Progenitor cell of endocrine pancreas (in vitro differentiated cells): ENCODE results near the gene DLGAP1. TPM values are rescaled to one million over a fixed set of nuclear protein-coding genes. Genes with fewer than 3 reads are reported as not detected.

Experiments
- DNase-seq: peaks from one replicate; pipeline ENCODE4 v3.0.0; 2021; ENCODE audit warnings: low spot score; ENCODE audit not compliant: unreplicated experiment
- H3K27ac Mint-ChIP-seq: 2 replicates; pipeline ENCODE4 v1.8.0; 2021; ENCODE audit warnings: mild to moderate bottlenecking, moderate library complexity, mixed read lengths
- H3K27me3 Mint-ChIP-seq: 2 replicates; pipeline ENCODE4 v1.8.0; 2021; ENCODE audit warnings: mixed read lengths
- H3K36me3 Mint-ChIP-seq: 2 replicates; pipeline ENCODE4 v1.8.0; 2022; ENCODE audit warnings: mixed read lengths; ENCODE audit not compliant: insufficient read depth
- H3K4me1 Mint-ChIP-seq: 2 replicates; pipeline ENCODE4 v1.8.0; 2021; ENCODE audit warnings: low read depth, mixed read lengths
- H3K4me3 Mint-ChIP-seq: 2 replicates; pipeline ENCODE4 v1.8.0; 2021; ENCODE audit warnings: low read depth, mild to moderate bottlenecking, moderate library complexity, mixed read lengths
- H3K9me3 Mint-ChIP-seq: 2 replicates; pipeline ENCODE4 v1.8.0; 2021; ENCODE audit warnings: low read depth, mixed read lengths
- total RNA-seq: library from RNA; stranded (reverse); gene quantifications from 2 replicates; pipeline ENCODE4 v1.2.1, GENCODE V29; 2021
- TF ChIP-seq, protein P1 (sequence below): fragments of 200-600 bp; sonication (generic); IDR thresholded peaks from one replicate; pipeline ENCODE4 v1.5.0; 2021; ENCODE audit warnings: antibody characterized with exemption, mild to moderate bottlenecking; ENCODE audit not compliant: unreplicated experiment

Gene DLGAP1
- total RNA-seq, 1 donor from 2014 or later, result 16.7 TPM

GRCh38 chr18:4399929-4400328 is 55.2 kb downstream of the DLGAP1 start:
- DNase-seq, result no peak
- H3K4me3 Mint-ChIP-seq, result no peak overlapping the region
- H3K4me1 Mint-ChIP-seq, result peaks cover 12% of the 10 kb centered on the region
- TF ChIP-seq, protein P1, sequence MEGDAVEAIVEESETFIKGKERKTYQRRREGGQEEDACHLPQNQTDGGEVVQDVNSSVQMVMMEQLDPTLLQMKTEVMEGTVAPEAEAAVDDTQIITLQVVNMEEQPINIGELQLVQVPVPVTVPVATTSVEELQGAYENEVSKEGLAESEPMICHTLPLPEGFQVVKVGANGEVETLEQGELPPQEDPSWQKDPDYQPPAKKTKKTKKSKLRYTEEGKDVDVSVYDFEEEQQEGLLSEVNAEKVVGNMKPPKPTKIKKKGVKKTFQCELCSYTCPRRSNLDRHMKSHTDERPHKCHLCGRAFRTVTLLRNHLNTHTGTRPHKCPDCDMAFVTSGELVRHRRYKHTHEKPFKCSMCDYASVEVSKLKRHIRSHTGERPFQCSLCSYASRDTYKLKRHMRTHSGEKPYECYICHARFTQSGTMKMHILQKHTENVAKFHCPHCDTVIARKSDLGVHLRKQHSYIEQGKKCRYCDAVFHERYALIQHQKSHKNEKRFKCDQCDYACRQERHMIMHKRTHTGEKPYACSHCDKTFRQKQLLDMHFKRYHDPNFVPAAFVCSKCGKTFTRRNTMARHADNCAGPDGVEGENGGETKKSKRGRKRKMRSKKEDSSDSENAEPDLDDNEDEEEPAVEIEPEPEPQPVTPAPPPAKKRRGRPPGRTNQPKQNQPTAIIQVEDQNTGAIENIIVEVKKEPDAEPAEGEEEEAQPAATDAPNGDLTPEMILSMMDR, result no peak
- no peaks in the 10 kb centered on the region for H3K9me3 Mint-ChIP-seq
- H3K36me3 Mint-ChIP-seq, result no peaks in the 10 kb centered on the region
- H3K27me3 Mint-ChIP-seq, result no peaks in the 10 kb centered on the region
- no peak overlapping the region for H3K27ac Mint-ChIP-seq

GRCh38 chr18:4394700-4395099 is 60.4 kb downstream of the DLGAP1 start:
- Mint-ChIP-seq H3K36me3 (peaks cover 1% of the 10 kb centered on the region), H3K4me1 (peaks cover 9% of the 10 kb centered on the region), H3K4me3 (no peak overlapping the region), H3K27me3 (no peaks in the 10 kb centered on the region), H3K27ac (no peak overlapping the region), H3K9me3 (peaks cover 6% of the 10 kb centered on the region)
- no peak for DNase-seq
- TF ChIP-seq, protein P1, result no peak

DNA sequence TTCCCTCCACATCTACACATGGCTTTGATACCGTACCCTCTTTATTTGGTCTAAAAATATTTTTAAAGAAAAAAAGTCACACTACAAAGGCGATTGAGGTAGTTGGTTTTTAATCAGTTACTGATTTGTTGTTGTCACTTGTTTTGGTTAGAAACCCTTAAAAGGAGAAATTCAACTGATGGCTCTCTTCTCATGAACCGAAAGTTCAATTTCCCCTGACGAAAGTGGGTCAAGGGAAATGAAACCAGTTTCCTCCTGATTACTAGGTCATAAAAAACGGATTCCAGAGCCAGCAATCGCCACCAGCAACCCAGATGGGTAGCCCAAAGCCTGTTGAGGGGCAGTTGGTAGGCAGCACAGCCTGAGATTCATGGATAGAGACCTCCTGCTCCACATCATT is 63.2 kb downstream of the DLGAP1 start:
- DNase-seq, result no peak
- peaks cover 5% of the 10 kb centered on the region for H3K4me1 Mint-ChIP-seq
- no peak overlapping the region for H3K27ac Mint-ChIP-seq
- no peak overlapping the region for H3K4me3 Mint-ChIP-seq
- H3K36me3 Mint-ChIP-seq, result peaks cover 1% of the 10 kb centered on the region
- TF ChIP-seq, protein P1, result no peak
- no peaks in the 10 kb centered on the region for H3K27me3 Mint-ChIP-seq
- H3K9me3 Mint-ChIP-seq, result peaks cover 6% of the 10 kb centered on the region

- TF ChIP-seq, protein P1, result no peak
- DNase-seq, result no peak
- Mint-ChIP-seq H3K27me3 (no peaks in the 10 kb centered on the region), H3K36me3 (no peaks in the 10 kb centered on the region), H3K4me3 (no peak overlapping the region), H3K27ac (no peak overlapping the region), H3K9me3 (no peaks in the 10 kb centered on the region), H3K4me1 (peaks cover 19% of the 10 kb centered on the region)
These were observed 69.2 kb downstream of the DLGAP1 start for GRCh38 chr18:4385876-4386275.

- DNase-seq, result no peak
These were observed 70.2 kb downstream of the DLGAP1 start for GRCh38 chr18:4384932-4385331.

More at GRCh38 chr18:4384932-4385331, 70.2 kb downstream of the DLGAP1 start:
- TF ChIP-seq, protein P1, result no peak
- no peaks in the 10 kb centered on the region for H3K36me3 Mint-ChIP-seq
- H3K9me3 Mint-ChIP-seq, result no peaks in the 10 kb centered on the region
- H3K4me3 Mint-ChIP-seq, result no peak overlapping the region
- H3K27me3 Mint-ChIP-seq, result no peaks in the 10 kb centered on the region
- peaks cover 19% of the 10 kb centered on the region for H3K4me1 Mint-ChIP-seq
- no peak overlapping the region for H3K27ac Mint-ChIP-seq
